ENCODE data around the gene LILRB4.
A peak's percentile ranks its signal among the peaks of the same experiment; 100 is the strongest.
"Not testable (repeated sequence)": the region's sequence is repeated elsewhere in the genome, so short reads cannot be mapped to it uniquely, and the experiment has no call there.

The LILRB4 gene

DNA sequence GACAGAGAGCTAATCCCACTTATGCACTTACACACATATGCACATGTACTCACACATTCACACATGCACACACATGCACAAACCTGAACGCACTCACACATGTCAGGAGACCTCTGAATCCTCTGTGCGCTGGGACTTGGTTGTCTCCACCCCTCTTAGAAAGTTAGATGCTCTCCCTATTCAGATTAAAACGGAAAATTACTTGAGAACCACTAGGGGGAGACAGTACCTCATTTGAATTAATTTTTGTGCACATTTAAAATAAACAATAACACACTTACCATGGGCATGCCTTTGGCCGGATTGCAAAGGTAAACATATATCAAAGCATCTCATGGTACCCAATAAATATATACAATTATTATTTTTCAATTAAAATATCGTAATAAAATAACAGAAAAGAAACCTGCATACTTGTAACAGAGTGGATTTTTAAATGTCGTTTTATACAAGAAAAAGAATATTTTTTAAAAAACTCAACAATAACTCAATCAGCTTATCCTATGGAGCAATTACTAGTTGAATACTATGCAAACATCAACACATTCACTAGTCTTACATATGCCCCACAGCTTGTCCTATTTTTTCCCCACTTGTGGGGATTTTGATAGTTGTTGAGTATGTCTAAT lies 9.5 kb upstream of the LILRB4 start:
- DNase-seq = peak; percentile 37

GRCh38 chr19:54654447-54655321 lies 8.1 kb upstream of the LILRB4 start:
- DNase-seq = no peak

DNA sequence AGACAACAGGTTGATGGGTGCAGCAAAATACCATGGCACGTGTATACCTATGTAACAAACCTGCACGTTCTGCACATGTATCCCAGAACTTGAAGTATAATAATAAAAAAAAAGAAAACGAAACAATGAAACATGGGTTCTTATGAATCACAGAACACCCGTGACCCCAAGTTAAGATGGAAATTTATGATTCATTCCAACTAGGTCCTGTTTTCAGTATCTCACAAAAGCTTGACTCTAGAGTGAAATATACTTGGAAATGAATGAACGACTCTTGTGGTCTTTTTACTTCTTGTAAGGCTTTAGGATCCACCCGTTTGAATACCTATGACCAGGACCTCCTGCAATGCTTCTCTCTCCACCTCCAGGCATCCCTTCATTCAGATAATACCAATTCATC lies 3.5 kb upstream of the LILRB4 start:
- no peak for DNase-seq

GRCh38 chr19:54660306-54660705 lies 2.5 kb upstream of the LILRB4 start:
- no peak for DNase-seq

GRCh38 chr19:54660964-54661363 lies 1.8 kb upstream of the LILRB4 start:
- no peak for DNase-seq

- no peak for DNase-seq
Measured at GRCh38 chr19:54661846-54662481, 821 bp upstream of the LILRB4 start.

GRCh38 chr19:54665530-54665929 lies 2.7 kb downstream of the LILRB4 start:
- no peak for DNase-seq

GRCh38 chr19:54667217-54667616 lies 4.4 kb downstream of the LILRB4 start:
- no peak for DNase-seq

GRCh38 chr19:54668353-54668752 lies 5.6 kb downstream of the LILRB4 start:
- DNase-seq = no peak

GRCh38 chr19:54670576-54671357 lies 8.0 kb downstream of the LILRB4 start:
- no peak for DNase-seq

- no peak for DNase-seq
Measured at GRCh38 chr19:54673222-54673621, 10.4 kb downstream of the LILRB4 start.

DNA sequence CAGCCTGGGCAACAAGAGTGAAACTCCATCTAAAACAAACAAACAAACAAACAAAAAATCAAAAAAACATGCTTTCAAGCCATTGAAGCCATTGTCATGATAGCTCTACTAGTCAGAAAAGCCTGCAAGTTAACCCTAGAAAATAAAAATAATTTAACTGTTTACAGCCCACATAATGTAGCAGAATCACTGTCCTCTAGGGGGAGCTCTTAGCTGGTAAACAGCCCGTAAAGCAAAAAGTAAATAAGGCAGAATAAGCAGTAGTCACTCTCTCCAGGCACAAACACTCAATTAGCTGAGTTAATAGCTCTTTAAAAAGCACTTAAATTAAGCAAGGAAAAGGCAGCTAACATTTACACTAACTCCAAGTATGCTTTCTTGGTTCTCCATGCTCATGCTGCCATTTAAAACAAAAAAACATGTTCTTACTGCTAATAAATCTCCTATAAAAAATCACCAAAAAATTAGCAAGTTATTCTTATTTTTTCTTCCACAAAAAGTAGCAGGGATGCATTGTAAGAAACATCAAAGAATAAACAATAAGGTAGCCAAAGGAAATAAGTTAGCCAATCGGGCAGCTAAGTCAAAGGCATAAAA lies 11.3 kb downstream of the LILRB4 start:
- DNase-seq = peak; percentile 24

DNA sequence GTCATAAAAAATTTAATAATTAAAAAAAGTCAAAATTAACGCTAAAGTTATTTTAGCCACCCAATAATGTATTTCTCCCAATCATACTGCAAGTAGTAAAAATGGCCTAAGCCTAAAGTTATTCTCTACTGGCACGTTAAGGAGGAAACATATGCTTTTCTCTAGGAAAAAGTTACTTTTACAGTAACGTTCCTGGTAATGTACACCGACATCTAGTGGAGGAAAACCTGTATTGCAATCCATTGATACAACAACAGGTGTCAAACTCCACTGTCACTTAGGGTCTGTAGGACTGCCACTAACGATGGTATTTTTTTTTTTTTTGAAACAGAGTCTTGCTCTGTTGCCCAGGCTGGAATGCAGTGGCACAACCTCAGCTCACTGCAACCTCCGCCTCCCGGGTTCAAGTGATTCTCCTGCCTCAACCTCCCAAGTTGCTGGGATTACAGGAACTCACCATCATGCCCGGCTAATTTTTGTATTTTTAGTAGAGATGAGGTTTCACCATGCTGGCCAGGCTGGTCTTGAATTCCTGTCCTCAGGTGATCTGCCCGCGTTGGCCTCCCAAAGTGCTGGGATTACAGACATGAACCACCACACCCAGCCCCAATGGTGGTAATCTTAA lies 13.5 kb downstream of the LILRB4 start:
- peak; percentile 51 for DNase-seq

DNA sequence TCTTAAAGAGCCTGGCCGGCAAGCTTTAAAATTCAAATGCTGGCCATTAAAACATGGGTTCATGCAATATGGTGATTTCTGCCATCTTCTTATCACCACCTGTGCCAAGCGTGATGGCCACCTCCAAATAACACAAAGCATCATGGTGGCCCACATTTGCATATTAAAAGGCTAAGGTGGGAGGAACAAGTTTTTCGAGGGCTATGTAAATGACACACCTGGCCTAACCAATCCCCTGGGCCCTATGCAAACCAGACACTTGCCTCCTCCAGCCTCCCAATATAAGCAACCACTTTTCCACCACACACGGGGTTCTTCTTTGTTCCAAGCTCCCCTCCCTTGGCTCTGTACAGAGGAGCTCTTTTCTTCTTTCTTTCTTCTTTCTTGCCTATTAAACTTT lies 14.4 kb downstream of the LILRB4 start:
- DNase-seq = no peak

DNA sequence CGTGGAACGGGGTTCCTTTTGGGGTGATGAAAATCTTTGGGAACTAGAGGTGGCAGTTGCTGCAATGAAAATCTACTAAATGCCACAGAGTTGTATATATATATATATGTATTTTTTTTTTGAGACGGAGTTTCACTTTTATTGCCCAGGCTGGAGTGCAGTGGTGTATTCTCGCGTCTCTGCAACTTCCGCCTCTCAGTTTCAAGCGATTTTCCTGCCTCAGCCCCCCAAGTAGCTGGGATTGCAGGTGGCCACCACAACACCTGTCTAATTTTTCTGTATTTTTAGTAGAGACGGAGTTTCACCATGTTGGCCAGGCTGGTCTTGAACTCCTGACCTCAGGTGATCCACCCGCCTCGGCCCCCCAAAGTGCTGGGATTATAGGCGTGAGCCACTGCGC lies 18.8 kb downstream of the LILRB4 start:
- not testable (repeated sequence) for DNase-seq

DNA sequence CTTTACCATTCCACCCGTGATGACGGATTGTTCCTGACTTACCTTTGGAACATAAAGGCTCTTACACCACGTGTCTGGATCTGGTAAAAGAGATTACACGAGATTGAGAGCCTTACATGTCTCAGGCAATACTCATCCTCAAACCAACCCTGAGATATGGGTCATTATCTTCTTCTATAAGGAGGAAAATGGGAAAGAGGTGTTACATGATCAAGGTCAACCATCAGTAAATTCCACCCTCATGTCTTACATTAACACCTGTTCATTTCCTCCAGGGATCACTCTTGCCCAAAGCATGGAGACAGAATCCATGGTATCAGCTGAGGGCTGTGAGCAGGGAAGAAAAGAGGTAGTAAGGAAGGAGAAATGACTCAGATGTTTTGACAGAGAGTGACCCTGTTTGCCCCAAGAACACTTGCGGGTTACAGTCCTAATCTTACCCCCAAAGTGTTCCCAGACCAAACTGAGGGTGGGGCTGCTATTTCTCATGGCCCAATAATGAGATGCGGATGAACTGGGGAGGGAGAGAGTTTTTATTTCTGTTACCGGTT lies 19.6 kb downstream of the LILRB4 start:
- no peak for DNase-seq

GRCh38 chr19:54684527-54684926 lies 21.7 kb downstream of the LILRB4 start:
- no peak for DNase-seq

DNA sequence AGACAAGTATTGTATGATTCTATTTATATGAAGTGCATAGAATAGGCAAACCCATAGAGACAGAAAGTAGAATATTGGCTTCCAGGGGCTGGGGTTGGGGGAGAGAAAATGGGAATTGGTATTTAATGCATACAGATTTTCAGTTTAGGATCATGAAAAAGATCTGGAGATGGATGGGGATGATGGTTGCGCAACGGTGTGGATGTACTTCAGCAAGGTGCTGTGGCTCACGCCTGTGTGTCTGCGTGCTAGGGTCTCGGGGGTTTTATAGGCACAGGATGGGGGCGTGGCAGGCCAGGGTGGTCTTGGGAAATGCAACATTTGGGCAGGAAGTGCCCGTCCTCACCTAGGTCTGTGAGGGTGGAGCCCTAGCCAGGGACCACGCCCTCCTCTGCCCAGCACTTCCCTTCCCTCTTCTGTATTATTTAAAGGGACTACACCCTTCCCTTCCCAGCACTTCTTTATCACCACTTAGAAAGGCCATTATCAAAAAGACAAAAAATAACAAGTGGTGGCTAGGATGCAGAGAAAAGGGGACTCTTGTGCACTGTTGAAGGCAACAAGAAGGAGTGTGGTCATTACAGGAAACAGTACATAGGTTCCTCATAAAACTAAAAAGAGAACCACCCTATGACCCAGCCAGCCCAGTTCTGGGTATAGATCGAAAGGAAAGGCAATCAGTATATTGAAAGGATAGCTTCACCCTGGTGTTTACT lies 29.0 kb downstream of the LILRB4 start:
- DNase-seq = no peak

DNA sequence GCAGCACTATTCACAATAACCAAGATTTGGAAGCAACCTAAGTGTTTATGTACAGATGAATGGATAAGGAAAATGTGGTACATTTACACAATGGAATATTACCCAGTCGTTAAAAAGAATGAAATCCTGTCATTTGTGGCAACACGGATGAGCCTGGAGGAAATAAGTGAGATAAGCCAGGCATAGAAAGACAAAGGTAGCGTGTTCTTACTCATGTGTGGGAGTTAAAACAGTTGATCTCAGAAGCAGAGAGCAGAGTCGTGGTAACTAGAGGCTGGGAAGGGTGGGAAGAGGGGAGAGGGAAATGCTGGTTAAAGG lies 29.5 kb downstream of the LILRB4 start:
- DNase-seq = no peak

DNA sequence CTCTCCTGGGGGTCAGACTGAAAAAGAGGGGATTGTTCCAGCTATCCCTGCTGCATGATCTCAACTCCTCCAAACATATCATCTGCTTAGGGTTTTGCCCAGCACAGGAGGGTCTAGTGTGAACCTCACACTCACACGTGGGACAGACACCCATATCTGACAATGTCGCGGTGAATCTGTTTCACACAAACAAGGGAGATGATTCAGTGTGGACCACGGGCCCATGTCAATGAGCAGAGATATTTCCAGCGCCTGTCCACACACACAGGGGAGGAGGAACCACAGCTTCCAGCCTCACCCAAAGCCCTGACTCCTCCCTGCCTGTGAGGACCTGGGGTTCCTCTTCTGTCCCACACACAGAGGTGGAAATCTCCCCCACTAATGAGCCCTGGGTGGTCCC lies 31.9 kb downstream of the LILRB4 start:
- no peak for DNase-seq

DNA sequence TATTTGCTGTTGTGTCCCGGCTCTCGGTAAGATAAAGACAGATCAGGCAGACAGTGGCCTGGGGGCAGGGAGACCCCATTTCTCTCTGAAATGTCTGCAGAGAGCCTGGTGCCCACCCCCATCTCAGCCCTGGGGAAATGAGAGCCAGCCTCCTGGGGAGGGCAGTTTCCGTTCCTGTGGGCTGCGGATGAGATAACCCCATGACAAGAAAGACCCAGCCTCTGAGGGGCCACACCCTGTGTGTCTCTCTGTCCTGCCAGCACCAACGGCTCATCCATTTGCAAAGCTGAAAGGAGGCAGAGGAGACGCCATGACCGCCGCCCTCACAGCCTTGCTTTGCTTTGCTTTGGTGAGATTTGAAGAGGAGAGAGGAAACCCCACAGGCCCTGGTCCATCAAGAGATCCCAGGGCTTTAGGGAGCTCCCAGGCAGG lies 33.3 kb downstream of the LILRB4 start:
- no peak for DNase-seq
